Endometrium (tissue), 2 donors: ENCODE results near the gene BCL2L2.

Experiments
- FAIRE-seq: peaks from 2 replicates; lab custom pipeline; 2012; peaks lifted over from hg19 to GRCh38; lab: Jason Lieb, UNC
- donor health status: control.
- donor health status: control.

BCL2L2 gene

DNA sequence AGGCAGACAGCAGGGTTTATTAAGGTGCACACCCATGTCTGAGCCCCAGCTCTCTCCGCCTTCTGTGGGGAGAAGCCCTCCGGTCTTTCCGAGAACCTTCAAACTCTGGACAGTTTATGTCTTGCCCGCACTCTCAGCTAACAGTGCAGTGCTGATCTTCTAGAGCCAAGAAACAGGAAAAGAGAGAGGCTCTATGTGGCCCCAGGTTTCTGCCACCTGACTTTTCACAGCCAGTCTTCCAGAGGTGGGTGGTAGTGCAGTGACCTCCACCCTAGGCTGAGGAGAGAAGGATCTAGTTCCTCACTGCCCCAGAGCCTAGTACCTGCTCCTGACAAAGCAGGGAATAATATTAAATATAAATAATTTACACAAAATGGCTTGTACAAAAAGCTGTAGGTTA is 50.0 kb downstream of the BCL2L2 start:
- no peak for FAIRE-seq

GRCh38 chr14:23357261-23357660 is 50.6 kb downstream of the BCL2L2 start:
- FAIRE-seq = no peak

DNA sequence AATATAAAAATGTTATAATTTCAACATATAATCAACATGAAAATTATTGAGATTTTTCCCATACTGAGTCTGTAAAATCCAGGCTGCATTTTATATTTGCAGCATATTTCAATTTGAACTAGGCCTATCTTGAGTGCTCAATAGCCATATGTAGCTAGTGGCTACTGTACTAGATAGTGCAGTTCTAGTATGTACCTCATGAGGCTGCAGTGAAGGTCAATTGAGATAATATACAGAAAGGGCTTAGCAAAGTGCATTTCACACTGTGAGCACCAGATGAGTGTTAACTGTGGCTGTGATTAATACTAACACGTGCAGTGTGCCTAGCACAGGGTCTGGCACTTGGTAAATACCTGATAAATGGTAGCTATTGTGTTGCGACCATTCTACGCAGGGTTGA is 51.4 kb downstream of the BCL2L2 start:
- FAIRE-seq = no peak

DNA sequence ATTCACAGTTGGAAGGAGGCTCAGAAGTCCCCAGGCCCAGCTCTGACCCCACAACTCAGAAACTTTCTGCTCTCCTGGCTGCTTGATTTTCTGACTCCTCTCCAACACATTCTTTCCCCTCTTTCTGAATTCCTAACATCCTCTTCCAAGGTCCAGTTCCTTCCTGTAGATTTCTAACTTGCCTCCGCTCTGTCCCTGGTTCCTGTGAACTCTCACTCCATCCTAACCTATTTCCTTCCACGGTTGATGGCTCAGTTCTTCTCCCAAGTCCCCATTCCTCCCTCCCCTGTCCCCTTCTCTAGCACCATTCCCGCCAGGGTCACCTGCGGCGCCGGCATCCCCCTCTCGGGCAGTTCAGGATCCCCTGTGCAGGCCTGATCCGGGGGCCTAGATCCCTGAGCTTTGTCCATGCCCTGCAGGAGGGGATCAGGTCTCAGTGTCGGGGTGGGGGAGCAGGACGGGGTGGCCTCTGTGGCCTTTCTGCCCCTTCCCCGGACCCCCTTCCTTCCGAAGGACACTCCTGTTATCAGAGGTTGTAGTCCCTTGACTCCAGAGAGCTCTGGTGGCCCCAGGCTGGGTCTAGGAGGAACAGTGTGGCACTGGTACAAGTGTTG is 52.0 kb downstream of the BCL2L2 start:
- no peak for FAIRE-seq

- no peak for FAIRE-seq
Observed at GRCh38 chr14:23359167-23359626, 52.6 kb downstream of the BCL2L2 start.

GRCh38 chr14:23359722-23360447 is 53.3 kb downstream of the BCL2L2 start:
- no peak for FAIRE-seq

DNA sequence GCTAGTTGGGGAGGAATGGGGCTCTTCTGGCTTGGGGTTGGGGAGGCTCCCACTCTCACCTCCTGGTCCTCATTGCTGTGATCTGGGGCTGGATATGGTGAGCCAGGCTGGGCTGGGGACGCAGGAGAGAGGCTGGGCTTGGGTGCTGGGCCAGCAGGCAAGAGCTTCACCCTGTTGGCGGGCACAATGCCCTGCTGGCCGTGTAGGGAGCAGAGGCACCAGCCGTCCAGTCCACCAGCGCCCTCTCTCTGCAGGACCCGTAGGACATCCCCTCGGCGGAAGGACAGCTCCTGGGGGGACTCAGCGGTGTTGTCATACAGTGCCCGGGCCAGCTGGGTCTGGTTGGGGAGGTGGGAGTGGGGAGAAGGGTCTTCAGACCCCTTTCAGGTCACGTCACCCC is 53.9 kb downstream of the BCL2L2 start:
- no peak for FAIRE-seq

DNA sequence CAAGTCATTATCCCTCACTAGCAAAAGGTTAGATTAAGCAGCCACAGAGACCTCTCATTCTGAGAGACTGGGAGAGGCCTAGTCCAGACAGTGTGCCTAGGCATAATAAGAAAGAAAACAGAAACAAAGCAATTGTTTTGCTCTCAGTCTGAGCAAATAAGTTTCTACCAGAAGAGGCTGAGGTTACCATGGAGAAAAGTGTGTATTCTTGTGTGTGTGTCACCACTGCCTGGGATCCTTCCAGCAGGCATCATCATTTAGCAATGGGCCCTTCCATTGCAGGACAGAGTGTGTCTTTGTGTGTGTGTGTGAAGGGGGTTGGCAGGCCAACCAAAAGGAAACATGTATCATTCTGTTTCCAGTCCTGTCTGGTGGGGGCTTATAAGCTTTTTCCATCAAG is 54.7 kb downstream of the BCL2L2 start:
- no peak for FAIRE-seq
